Endothelial cell (in vitro differentiated cells): ENCODE data around the gene DYNLT1. TPM values are rescaled to one million over a fixed set of nuclear protein-coding genes. Genes with fewer than 3 reads are reported as not detected.

Source experiments
- DNase-seq: peaks from one replicate; pipeline ENCODE4 v3.0.0; 2021; ENCODE audit warnings: low spot score
- H3K27ac Mint-ChIP-seq: one replicate; pipeline ENCODE4 v1.8.0; 2021; ENCODE audit warnings: mixed read lengths, inconsistent platforms; ENCODE audit not compliant: unreplicated experiment
- H3K27me3 Mint-ChIP-seq: one replicate; pipeline ENCODE4 v1.8.0; 2021; ENCODE audit warnings: mild to moderate bottlenecking, moderate library complexity, mixed read lengths, inconsistent platforms; ENCODE audit not compliant: unreplicated experiment
- H3K36me3 Mint-ChIP-seq: one replicate; pipeline ENCODE4 v1.8.0; 2021; ENCODE audit warnings: mild to moderate bottlenecking, low read depth, mixed read lengths, inconsistent platforms; ENCODE audit not compliant: unreplicated experiment
- H3K4me1 Mint-ChIP-seq: one replicate; pipeline ENCODE4 v1.8.0; 2021; ENCODE audit warnings: mild to moderate bottlenecking, mixed read lengths, inconsistent platforms; ENCODE audit not compliant: unreplicated experiment
- H3K4me3 Mint-ChIP-seq: one replicate; pipeline ENCODE4 v1.8.0; 2021; ENCODE audit warnings: mild to moderate bottlenecking, mixed read lengths, inconsistent platforms; ENCODE audit not compliant: unreplicated experiment
- H3K9me3 Mint-ChIP-seq: one replicate; pipeline ENCODE4 v1.8.0; 2021; ENCODE audit warnings: mixed read lengths, inconsistent platforms; ENCODE audit not compliant: unreplicated experiment
- CTCF ChIP-seq: fragments of 200-600 bp; sonication (generic); IDR thresholded peaks from one replicate; pipeline ENCODE4 v1.5.0; 2021; ENCODE audit warnings: antibody characterized with exemption; ENCODE audit not compliant: unreplicated experiment
- total RNA-seq: library from RNA; stranded (reverse); fragmentation: NEBNext Ultra II Directional; extraction: Animal tissue kit (Norgen Biotek cat#: 25700); gene quantifications from one replicate; pipeline ENCODE4 v1.2.1, GENCODE V29; 2021; ENCODE audit not compliant: unreplicated experiment

The DYNLT1 gene
- total RNA-seq, 1 donor from 2014 or later, result 115 TPM

- DNase-seq, result no peak
- no peak overlapping the region for H3K4me3 Mint-ChIP-seq
- peaks cover 13% of the 10 kb centered on the region for H3K4me1 Mint-ChIP-seq
- H3K36me3 Mint-ChIP-seq, result peaks cover 42% of the 10 kb centered on the region
- no peak for TF ChIP-seq CTCF
- no peaks in the 10 kb centered on the region for H3K9me3 Mint-ChIP-seq
- H3K27me3 Mint-ChIP-seq, result peaks cover 4% of the 10 kb centered on the region
- no peak overlapping the region for H3K27ac Mint-ChIP-seq
Observed at GRCh38 chr6:158610319-158610968, 34.1 kb downstream of the DYNLT1 start.

- no peak overlapping the region for H3K27ac Mint-ChIP-seq
- no peaks in the 10 kb centered on the region for H3K9me3 Mint-ChIP-seq
- H3K4me3 Mint-ChIP-seq, result peak overlapping the region; percentile 25
- peaks cover 13% of the 10 kb centered on the region for H3K4me1 Mint-ChIP-seq
- peaks cover 35% of the 10 kb centered on the region for H3K36me3 Mint-ChIP-seq
- peaks cover 4% of the 10 kb centered on the region for H3K27me3 Mint-ChIP-seq
- no peak for DNase-seq
- no peak for TF ChIP-seq CTCF
Observed at GRCh38 chr6:158609455-158610155, 34.9 kb downstream of the DYNLT1 start.

GRCh38 chr6:158608221-158608620 is 36.3 kb downstream of the DYNLT1 start:
- H3K4me1 Mint-ChIP-seq, result peaks cover 13% of the 10 kb centered on the region
- H3K9me3 Mint-ChIP-seq, result no peaks in the 10 kb centered on the region
- H3K27ac Mint-ChIP-seq, result no peak overlapping the region
- H3K27me3 Mint-ChIP-seq, result peaks cover 4% of the 10 kb centered on the region
- no peak for DNase-seq
- peaks cover 41% of the 10 kb centered on the region for H3K36me3 Mint-ChIP-seq
- H3K4me3 Mint-ChIP-seq, result no peak overlapping the region
- TF ChIP-seq CTCF, result no peak

- DNase-seq, result no peak
- no peaks in the 10 kb centered on the region for H3K9me3 Mint-ChIP-seq
Observed at GRCh38 chr6:158607411-158608170, 37.0 kb downstream of the DYNLT1 start.

More at GRCh38 chr6:158607411-158608170, 37.0 kb downstream of the DYNLT1 start:
- H3K36me3 Mint-ChIP-seq, result peaks cover 46% of the 10 kb centered on the region
- peaks cover 13% of the 10 kb centered on the region for H3K4me1 Mint-ChIP-seq
- TF ChIP-seq CTCF, result no peak
- H3K4me3 Mint-ChIP-seq, result no peak overlapping the region
- H3K27me3 Mint-ChIP-seq, result peaks cover 4% of the 10 kb centered on the region
- no peak overlapping the region for H3K27ac Mint-ChIP-seq
